Activated CD4-positive, alpha-beta T cell treated with anti-CD3 and anti-CD28 coated beads for 4 hours (primary cell): ENCODE results near the gene CD72.
"Not testable (repeated sequence)": the region's sequence is repeated elsewhere in the genome, so short reads cannot be mapped to it uniquely, and the experiment has no call there.

Experiments used
- DNase-seq, 2 donors: peaks; one replicate each; pipeline ENCODE4 v3.0.0-alpha.2; 2020

Gene CD72

DNA sequence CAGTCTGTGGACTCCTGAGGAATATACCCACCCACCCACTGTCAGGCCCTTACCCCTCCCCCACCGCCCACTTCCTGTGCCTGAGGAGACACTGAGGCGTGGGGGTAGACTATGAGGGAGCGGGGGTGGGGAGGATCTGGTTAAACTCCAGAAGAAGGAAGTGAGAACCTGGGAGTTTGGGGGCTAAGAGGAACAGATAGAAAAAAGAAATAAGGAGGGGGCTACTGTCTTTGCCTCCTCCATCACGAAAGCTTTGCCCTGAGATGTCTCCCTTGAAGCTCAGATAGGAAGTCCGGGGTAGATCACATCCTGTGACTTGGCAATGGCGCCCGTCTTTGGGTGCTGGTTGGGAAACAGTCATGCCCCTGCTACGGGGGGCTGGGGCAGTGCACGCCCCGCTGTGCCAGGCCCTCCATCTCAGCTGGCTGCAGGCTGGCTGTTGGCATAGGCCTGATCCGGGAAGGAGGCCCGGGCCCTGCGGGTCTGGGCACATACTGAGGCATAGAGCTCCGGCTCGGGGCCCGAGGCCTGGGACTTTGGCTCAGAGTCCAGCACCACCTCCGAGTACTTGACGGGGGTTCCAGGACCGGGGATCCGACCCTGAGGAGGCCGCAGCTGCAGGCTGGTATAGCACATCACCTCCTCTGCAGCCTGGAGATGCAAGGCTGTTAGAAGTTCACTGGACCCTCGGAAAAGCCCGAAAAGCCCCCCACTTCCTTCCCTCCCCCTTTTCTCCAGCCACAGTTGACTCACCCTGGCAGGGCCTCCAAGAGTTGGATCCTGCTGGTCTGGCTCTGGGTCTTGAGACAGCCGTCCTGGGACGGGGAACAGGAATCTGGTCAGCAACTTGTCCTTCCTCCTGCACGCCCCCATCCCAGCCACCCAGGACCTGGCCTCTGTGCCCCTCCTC is 31.5 kb upstream of the CD72 start:
- peak; percentile 53 to 64 for DNase-seq

DNA sequence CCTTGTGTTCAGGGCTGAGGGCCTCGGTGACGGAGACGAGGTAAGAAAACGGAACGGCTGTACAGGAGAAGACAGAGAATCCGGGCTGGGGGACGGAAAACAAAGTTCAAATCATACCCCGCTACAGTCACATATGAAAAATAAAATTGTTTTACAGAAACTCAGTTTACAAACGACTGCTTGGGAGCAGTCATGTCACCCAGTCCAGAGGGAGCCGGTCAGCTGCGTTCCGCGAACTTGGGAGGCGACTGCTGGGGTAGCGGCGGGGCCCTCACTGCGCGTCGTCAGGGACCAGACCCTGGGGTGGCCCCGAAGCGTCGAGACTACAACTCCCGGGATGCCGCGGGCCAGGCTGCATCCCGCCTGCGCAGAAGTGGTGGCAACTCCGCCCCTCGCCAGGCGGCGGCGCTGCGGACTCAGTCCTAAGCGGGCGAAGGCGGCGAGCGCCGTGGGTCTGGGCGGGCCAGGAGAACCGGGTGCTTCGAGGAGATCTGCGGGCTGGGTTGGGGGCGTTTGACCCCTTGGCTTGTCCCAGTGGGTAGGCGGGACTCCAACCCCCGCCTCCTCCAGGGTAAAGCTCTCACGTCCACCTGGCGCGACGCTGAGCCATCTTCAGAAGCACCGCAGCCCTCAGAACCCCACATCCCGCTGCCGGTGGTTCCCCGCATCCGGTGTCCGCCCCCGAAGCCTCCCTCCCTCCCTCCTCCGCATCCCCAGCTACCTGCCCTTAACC is 28.5 kb upstream of the CD72 start:
- DNase-seq = peak; percentile 88 to 89

DNA sequence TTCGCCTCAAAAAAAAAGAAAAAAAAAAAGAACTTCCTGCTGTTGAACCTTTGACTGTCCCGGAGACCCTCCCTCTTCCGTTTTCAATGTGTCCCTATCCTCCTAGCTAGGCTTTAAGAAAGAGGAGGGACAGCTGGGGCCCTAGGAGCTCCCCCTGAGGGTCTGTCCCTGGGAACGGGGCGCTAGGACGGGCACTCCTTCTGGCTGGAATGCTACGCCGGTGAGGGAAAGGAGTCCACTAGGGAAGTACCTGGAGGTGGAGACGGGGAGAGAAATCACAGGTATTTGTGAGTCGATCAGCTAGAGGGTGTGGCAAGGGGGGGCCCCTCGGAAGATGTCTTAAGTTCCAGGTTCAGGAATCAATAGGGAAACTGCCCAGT is 27.9 kb upstream of the CD72 start:
- no peak for DNase-seq

DNA sequence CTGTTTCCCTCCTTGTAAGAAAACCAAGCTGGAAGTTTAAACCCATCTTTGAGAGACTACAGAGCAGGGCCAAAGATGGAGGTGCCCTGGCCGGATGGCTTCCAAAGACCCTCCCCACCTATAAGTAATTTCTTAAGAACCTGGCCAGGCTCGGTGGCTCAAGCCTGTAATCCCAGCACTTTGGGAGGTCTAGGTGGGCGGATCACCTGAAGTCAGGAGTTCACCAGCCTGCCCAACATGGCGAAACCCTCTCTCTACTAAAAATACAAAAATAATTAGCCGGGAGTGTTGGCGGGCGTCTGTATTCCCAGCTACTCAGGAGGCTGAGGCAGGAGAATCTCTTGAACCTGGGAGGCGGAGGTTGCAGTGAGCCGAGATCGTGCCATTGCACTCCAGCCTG is 27.5 kb upstream of the CD72 start:
- not testable (repeated sequence) for DNase-seq

DNA sequence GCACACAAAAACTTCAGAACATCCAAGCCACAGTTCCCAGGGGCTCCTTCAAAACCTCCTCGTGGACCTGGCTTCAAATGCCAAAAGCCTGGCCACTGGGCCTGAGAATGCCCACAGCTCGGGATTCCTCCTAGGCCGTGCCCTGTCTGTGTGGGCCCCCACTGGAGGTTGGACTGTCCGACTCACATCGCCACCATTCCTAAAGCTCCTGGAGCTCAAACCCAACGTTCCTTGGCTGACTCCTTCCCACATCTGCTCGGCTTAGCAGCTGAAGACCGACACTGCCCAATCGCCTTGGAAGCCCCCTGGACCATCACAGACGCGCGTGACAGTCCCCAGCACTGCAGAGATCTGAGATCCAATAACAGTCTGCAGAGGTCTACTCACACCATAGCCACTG is 24.8 kb upstream of the CD72 start:
- DNase-seq = no peak

DNA sequence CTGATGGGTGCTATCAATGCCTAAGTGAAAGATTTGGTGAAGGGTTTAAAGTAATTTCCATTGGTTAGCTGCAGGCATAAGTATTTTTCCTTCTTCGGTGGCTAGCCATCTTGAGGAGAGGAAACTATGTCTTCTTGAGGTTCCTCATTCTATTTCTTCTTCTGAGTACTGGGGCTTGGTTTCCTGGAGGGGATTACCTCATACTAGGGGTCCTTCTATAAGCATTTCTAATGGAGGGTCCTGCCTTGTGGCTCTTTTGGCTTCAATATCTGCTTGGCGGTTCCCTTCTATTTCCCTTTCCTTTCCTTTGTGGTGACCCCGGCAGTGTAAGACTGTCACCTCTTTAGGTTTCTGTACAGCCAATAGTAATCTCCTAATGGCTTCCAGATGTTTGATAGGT is 23.3 kb upstream of the CD72 start:
- DNase-seq = not testable (repeated sequence)

DNA sequence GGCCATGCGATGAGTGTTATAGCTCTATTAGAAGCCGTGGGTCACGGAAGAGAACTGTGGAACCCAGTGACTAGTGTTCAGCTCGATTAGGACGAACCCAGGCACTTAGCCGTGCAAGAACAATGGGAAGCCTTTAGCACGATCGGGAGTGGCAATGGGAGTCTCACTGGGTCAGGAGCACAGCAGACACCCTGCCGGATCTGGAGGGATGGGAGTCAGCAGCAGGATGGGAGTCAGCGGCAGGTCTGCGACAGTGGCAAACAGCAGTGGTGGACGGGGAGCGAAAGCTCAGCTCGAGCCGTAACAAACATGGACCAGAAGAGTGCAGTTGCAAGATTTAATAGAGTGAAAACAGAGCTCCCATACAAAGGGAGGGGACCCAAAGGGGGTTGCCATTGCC is 22.2 kb upstream of the CD72 start:
- DNase-seq = not testable (repeated sequence)

DNA sequence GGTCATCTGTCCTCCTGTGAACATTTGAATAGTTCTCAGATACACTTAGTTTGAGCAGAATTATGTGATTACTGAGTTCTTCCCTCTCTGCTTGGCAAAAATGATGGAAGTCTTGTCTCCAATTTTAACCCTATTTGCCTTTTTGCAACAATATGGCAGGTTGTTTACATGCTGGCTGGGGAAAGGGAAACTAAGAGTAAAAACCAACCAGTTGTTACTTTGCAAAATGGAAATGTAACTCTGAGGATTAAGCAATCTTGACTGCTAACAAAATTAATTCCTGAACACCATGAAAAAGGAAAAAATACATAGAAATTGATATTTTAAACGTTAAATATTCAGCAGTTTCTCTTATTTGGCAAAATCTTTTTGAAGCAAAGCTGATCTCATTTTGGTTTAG is 21.4 kb upstream of the CD72 start:
- DNase-seq = no peak

DNA sequence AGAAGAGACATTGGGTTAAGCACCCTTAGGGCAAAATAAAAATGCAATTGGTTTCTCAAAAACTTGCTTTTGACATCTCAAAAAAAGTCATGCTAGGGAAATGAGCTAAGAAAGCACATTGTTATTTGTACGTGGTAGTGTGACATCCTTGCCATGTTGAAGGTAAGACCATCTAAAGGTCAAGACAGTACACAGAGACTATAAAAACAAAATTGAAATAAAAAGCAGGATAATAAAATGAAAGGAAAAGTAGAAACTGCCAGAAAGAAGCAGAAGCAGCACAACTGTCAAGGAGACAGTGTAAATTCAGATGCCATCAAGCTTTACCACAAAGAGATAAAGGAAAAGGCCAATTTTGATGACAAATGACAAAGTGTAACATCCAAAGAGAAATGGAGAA is 21.0 kb upstream of the CD72 start:
- not testable (repeated sequence) for DNase-seq

DNA sequence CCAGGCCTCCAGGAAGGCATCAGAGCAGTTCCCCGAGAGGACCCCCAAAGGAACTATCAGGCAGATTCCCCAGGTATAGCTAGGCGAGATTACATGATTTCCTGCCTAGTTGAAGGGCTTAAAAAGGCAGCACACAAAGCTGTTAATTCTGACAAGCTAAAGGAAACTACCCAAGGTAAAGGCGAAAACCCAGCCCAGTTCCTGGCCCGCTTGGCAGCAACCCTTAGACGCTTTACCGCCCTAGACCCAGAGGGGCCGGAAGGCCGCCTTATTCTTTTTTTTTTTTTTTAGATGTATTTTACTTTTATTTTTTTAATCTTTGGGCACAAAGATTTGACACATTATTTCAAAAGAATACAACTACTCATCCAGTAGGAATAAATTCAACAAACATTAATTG is 20.5 kb upstream of the CD72 start:
- not testable (repeated sequence) for DNase-seq

DNA sequence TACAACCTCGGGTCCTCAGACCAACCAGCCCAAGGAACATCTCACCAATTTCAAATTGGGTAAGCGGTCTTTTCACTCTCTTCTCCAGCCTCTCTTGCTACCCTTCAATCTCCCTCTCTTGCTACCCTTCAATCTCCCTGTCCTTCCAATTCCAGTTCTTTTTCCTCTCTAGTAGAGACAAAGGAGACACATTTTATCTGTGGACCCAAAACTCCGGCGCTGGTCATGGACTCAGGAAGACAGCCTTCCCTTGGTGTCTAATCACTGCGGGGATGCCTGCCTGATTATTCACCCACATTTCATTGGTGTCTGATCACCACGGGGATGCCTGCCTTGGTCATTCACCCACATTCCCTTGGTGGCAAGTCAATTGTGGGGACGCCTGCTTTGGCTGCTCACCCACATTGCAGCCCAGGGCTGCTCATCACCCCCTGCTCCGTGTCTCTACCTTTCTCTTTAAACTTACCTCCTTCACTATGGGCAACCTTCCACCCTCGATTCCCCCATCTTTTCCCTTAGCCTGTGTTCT is 19.3 kb upstream of the CD72 start:
- not testable (repeated sequence) for DNase-seq

DNA sequence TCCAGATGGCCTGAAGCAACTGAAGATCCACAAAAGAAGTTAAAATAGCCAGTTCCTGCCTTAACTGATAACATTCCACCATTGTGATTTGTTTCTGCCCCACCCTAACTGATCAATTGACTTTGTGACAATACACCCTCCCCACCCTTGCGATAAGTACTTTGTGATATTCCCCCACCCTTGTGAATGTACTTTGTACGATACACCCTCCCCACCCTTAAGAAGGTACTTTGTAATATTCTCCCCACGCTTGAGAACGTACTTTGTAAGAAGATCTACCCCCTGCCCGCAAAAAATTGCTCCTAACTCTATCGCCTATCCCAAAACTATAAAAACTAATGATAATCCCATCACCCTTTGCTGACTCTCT is 18.6 kb upstream of the CD72 start:
- DNase-seq = not testable (repeated sequence)

DNA sequence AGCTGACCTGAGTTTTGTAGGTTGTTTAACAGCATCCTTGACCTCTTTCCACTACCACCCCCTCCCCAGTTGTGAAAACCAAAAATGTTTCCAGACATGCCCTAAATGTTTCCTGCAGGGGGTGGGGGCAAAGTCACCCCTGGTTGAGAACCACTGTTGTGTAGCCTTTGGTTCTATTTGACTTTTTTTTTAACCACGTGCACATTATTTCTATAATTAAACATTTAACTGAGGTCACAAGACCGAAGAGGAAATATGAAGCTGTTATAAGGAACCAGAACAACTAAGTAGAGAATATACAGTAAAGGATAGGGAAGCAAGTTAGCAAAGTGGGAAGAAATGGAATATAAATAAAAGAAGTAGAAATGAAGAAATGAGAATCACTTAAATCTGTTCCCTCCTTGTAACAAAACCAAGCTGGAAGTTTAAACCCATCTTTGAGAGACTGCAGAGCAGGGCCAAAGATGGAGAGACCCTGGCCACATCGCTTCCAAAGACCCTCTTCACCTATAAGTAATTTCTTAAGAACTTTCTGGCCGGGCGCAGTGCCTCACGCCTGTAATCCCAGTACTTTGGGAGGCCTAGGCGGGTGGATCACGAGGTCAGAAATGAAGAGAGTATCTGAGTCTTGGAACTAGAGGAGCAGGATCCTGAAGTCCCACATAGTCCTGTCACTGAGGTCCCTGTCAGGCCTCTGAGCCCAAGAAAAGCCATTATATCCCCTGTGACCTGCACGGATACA is 18.1 kb upstream of the CD72 start:
- DNase-seq = no peak

DNA sequence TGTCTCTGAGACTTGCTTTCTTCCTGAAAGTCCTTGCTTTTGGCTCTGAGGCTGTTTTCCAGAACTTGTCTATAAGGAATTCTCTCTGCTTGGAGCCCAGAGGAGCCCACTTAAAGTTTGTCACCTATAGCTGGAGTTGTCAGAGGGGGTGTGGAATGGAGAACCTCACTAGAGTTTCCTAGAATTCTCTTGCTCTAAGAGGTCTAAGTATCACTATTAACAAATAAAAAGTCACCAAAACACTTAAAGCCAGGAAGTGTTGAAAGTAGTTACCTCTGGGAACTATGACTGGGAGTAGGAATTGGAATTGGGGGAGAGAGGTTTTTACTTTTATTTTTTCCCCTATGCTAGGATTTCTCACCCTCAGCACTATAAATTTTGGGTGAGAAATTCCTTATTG is 17.5 kb upstream of the CD72 start:
- DNase-seq = no peak

DNA sequence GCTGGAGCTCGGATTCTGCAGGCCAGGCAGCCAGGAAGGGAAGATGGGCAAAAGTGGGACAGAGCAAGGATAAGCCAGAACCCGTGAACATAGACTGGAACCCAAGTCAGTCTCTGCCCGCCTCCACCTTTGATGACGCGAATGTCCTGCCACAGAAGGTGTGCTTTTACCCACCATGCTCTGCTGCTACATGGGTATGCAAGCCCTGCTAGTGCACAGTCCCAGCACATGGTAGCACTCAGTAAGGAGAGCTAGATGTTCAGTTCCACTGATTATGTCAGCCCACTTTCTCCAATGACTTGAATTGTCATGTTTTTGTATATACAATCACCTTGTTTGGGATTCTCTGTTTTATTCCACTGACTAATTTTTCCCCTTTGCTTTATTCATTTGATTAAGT is 11.4 kb upstream of the CD72 start:
- DNase-seq = no peak

DNA sequence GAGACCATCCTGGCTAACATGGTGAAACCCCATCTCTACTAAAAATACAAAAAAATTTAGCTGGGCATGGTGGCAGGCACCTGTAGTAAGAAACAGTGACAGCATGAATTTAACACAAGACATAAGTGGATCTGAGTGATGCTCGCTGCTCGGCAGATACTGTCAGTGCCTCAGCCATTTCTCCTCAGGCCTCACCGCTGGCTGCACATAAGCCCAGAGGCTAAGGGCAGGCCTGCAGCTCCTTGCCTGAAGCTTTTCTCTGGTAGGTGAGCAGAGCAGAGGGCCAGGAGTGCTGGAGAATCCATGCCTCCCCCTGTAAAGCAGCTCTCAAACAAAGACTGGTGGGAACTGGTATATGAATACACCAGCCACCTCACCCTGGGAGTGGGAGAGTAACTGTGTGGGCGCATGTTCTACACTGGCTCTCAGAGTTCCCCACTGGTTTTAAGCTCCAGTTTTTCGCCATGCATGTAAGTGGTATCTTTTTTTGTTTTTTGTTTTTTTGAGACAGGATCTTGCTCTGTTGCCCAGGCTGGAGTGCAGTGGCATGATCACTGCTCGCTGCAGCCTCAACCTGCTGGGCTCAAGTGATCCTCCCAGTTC is 10.3 kb upstream of the CD72 start:
- DNase-seq = no peak

DNA sequence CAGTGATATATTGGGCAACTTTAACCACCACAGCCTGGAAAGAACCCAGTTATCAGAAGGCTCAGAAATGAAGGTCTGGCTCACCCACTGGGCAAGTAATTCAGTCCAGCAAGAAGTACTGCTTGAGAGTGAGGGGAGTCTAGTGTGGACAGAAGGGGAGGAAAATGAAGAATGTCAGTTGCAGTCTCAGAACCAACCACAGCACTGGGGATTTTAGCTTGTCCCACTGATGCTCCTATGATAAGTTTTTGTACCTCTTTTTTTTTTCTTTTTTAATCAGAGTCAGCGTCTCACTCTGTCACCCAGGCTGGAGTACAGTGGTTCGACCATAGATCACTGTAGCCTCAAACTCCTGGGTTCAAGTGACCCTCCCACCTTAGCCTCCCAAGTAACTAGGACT is 9.4 kb upstream of the CD72 start:
- DNase-seq = no peak

DNA sequence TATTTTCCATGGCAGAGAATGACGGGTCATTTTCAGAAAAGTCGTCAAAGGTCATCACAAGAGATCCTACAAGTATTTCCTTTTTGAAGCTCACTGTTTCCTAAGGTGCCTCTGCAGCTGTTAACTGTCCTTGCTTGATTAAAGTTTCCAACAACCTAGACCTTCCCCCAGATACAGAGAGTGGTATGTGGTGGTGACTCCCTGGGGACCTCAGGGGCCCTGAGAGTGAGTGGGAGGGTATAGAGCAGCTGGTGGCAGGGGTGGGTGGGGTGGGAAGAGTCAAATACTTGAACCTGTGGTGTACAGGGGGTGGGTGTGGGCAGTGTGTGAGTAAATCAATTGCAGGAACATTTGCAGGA is 1.6 kb upstream of the CD72 start:
- DNase-seq = peak in 1 of 2 donors; percentile 21

DNA sequence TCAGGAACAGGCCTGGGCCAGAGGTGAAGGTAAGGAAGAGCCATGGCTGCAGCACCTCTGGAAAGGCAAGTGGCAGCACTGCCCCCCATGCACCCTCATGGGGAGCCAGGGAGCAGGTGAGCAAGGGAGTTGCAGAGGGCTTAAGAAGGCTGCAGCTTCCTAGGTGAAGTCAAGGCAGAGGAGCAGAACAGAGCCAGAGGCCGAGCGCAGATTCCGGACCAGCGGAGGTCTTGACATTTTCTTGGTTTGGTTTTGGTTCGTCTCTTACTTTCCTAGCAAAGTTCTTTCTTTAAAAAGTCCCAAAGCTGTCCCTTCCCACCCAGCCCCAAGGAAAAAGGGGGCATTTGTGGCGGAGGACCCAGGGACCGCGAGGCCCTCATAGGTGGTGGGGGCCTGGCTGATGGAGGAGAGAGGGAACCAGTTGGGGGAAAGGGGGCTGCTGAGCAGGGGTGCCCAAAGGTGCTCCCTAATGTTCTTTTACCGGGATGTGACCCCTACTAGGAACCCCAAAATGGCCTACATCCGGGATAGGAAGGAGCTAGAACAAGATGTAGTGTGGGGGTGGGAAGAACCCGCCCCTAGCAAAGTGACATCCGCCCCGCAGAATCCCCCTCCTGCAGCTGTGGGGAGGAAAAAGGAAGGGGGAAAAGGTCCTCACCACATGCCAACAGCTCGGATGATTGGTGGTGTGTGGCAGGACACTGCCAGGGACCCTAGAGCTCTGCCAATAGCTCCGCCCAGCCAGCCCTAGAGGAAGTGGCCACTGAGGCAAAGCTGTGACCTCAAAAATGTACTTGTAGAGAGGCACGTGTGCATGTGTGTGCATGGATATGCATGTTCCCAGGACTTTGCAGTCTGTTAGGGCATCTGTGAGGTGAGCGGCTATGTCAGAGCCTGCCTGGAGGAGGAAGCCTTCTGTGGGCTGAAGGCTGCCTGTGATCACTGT is 914 bp upstream of the CD72 start:
- peak in 1 of 2 donors; percentile 26 for DNase-seq

DNA sequence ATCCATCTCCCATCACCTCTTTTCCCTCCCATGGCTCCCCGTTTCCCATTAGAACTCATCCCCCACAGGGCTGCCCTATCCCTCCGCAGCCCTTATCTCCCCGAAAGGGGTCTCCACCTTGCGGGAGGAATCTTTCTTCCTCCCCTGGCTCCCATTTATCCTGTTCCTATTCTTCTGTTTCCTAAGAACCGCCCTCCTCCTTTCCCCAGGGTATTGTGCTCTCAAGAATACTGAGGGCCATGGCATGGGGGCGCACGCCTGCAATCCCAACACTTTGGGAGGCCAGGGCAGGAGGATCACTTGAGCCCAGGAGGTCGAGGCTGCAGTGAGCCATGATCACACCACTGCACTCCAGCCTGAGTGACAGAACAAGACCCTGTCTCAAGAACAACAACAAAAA is 665 bp downstream of the CD72 start:
- no peak for DNase-seq

DNA sequence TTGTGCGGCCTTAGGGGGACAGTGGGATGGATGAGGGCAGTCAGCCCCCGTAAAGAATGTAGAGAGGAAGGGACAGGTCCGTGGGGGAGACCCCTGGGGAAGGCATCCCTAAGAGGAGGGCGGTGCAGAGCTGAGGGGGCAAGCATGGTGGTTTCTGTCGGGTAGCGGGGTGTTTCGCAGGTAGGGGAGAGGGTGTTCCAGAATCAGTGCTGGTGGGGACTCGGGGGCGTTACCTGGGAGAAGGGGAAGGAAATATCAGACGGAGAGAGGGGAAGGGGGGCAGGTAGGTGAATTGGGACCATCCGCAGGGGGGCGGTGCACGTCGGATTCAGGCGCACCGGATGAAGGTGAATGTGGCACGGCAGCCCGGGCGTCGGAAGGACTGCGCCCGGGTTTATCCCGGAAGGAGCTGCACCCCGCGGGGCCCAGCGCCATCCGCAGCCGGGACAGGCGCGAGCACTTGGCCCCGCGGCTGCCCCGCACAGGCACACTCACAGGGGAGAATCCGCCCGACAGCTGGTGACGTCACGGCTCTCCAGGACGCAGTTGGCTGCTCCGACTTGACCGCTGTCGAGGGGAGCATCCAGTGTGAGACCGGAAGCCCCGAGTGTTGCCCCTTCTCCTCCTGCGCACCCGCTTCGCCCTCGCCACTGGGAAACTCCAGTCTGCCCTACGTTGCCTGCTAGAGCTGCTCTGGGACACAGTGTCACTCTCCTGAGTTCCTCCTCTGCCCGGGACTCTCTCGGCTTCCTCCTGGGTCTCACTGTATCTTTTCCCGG is 1.3 kb downstream of the CD72 start:
- peak; percentile 46 to 61 for DNase-seq
